Loucy (cell line): Measurements from ENCODE around the gene EPHB1.

ENCODE experiments used
- EZH2phosphoT487 ChIP-seq: fragments of 200-600 bp; IDR thresholded peaks from 2 replicates; pipeline ENCODE4 v1.6.1; 2018; ENCODE audit warnings: antibody characterized with exemption, mild to moderate bottlenecking, moderate library complexity, borderline replicate concordance
- TF ChIP-seq, protein P1 (sequence below): fragments of 200-600 bp; sonication (generic); conservative IDR thresholded peaks from 2 replicates; pipeline ENCODE4 v1.5.1; 2014; ENCODE audit warnings: mild to moderate bottlenecking, antibody characterized with exemption, low read length

DNA sequence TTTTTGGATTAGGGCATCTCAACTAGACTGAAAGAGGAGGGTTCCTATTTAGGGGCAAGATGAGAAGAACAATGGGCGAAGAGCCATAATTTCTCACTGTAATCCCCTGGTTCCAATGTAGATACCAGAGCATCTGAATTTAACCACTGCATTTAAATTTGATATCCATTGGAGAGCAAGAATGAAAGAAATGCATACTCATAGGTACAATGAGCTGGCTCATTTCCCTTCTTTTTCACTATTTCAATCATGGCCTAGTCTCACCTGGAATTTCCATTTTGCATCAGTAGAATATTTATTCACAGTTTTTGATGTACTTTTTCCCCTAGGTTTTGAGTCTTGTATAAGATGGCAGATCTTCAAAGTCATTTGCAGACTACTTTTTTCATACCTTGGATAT is 13.8 kb downstream of the EPHB1 start:
- TF ChIP-seq, protein P1, sequence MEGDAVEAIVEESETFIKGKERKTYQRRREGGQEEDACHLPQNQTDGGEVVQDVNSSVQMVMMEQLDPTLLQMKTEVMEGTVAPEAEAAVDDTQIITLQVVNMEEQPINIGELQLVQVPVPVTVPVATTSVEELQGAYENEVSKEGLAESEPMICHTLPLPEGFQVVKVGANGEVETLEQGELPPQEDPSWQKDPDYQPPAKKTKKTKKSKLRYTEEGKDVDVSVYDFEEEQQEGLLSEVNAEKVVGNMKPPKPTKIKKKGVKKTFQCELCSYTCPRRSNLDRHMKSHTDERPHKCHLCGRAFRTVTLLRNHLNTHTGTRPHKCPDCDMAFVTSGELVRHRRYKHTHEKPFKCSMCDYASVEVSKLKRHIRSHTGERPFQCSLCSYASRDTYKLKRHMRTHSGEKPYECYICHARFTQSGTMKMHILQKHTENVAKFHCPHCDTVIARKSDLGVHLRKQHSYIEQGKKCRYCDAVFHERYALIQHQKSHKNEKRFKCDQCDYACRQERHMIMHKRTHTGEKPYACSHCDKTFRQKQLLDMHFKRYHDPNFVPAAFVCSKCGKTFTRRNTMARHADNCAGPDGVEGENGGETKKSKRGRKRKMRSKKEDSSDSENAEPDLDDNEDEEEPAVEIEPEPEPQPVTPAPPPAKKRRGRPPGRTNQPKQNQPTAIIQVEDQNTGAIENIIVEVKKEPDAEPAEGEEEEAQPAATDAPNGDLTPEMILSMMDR = no peak
- TF ChIP-seq EZH2phosphoT487 = no peak
